Vagina (tissue), 2 donors: ENCODE results near the gene CCR7. TPM values are rescaled to one million over a fixed set of nuclear protein-coding genes. Genes with fewer than 3 reads are reported as not detected.

ENCODE experiments used
- DNase-seq, 2 donors: peaks; one replicate each; pipeline ENCODE4 v3.0.0-alpha.2; 2017; ENCODE audit errors: extremely low spot score in 2 of 2
- H3K27ac ChIP-seq: fragments of 200-600 bp; sonication (generic); one replicate; pipeline ENCODE4 v1.5.1; 2019
- H3K27me3 ChIP-seq: fragments of 200-600 bp; sonication (generic); one replicate; pipeline ENCODE4 v1.5.1; 2019
- H3K36me3 ChIP-seq, 2 donors: fragments of 200-600 bp; sonication (generic); one replicate each; pipeline ENCODE4 v1.5.1; 2017 to 2019
- H3K4me1 ChIP-seq: fragments of 200-600 bp; sonication (generic); one replicate; pipeline ENCODE4 v1.5.1; 2019
- H3K4me3 ChIP-seq, 2 donors: fragments of 200-600 bp; sonication (generic); 1 replicate in 1 of 2; 2 replicates in 1 of 2; pipeline ENCODE4 v1.5.1; 2016 to 2019
- H3K9me3 ChIP-seq: fragments of 200-600 bp; sonication (generic); one replicate; pipeline ENCODE4 v1.5.1; 2019
- POLR2A ChIP-seq, 2 donors: fragments of 450-650 bp; IDR thresholded peaks; one replicate each; pipeline ENCODE4 v1.6.1; 2017; ENCODE audit warnings: antibody characterized with exemption in 2 of 2, mild to moderate bottlenecking in 2 of 2, moderate library complexity in 2 of 2
- POLR2AphosphoS5 ChIP-seq, 2 donors: sonication (generic); formaldehyde crosslinking; IDR thresholded peaks; one replicate each; pipeline ENCODE4 v1.9.0; 2017; ENCODE audit warnings: antibody characterized with exemption in 2 of 2, mild to moderate bottlenecking in 2 of 2, low read depth in 1 of 2; ENCODE audit not compliant: insufficient read depth in 1 of 2
- intact Hi-C: fragments of 100-400 bp; cut with DNase I; formaldehyde crosslinking; loops from one replicate; pipeline ENCODE4 v1.15.1; 2023
- total RNA-seq: library from RNA; depleted of rRNA; stranded (reverse); fragments of >200 nt; gene quantifications from one replicate; pipeline ENCODE4 v1.2.3, GENCODE V29; 2016
- TF ChIP-seq, protein P1 (sequence below), 3 experiments: fragments of 450-650 bp in 2 of 3; fragments of 200-600 bp in 1 of 3; sonication (generic) in 1 of 3; IDR thresholded peaks; one replicate each; pipeline ENCODE4 v1.5.1; 2017 to 2019; ENCODE audit warnings: antibody characterized with exemption in 3 of 3, mild to moderate bottlenecking in 2 of 3, moderate library complexity in 2 of 3

The CCR7 gene
- total RNA-seq, 1 donor from 2014 or later = not detected

- TF ChIP-seq POLR2AphosphoS5 (IDR thresholded peaks at IDR 0.05; ENCODE audit: insufficient read depth in 1 of 2, low read depth in 1 of 2) = no peak
- TF ChIP-seq POLR2A (IDR thresholded peaks at IDR 0.05) = no peak
- TF ChIP-seq, protein P1, sequence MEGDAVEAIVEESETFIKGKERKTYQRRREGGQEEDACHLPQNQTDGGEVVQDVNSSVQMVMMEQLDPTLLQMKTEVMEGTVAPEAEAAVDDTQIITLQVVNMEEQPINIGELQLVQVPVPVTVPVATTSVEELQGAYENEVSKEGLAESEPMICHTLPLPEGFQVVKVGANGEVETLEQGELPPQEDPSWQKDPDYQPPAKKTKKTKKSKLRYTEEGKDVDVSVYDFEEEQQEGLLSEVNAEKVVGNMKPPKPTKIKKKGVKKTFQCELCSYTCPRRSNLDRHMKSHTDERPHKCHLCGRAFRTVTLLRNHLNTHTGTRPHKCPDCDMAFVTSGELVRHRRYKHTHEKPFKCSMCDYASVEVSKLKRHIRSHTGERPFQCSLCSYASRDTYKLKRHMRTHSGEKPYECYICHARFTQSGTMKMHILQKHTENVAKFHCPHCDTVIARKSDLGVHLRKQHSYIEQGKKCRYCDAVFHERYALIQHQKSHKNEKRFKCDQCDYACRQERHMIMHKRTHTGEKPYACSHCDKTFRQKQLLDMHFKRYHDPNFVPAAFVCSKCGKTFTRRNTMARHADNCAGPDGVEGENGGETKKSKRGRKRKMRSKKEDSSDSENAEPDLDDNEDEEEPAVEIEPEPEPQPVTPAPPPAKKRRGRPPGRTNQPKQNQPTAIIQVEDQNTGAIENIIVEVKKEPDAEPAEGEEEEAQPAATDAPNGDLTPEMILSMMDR (IDR thresholded peaks at IDR 0.05) = no peak
- no peaks in the 10 kb centered on the region for H3K36me3 ChIP-seq
- no peaks in the 10 kb centered on the region for H3K9me3 ChIP-seq
- no peak overlapping the region for H3K27ac ChIP-seq
- intact Hi-C loops = no loop called here
- H3K4me3 ChIP-seq = no peak overlapping the region
- no peak for DNase-seq
- peaks cover 5% of the 10 kb centered on the region for H3K4me1 ChIP-seq
- no peaks in the 10 kb centered on the region for H3K27me3 ChIP-seq
Measured at GRCh38 chr17:40606548-40607353, 41.5 kb upstream of the CCR7 start.

- Histone ChIP-seq H3K27ac (no peak overlapping the region), H3K27me3 (no peaks in the 10 kb centered on the region), H3K36me3 (no peaks in the 10 kb centered on the region), H3K9me3 (no peaks in the 10 kb centered on the region), H3K4me1 (peaks cover 5% of the 10 kb centered on the region), H3K4me3 (no peak overlapping the region)
- DNase-seq = no peak
- intact Hi-C loops = no loop called here
- TF ChIP-seq POLR2A (IDR thresholded peaks at IDR 0.05) (no peak), POLR2AphosphoS5 (IDR thresholded peaks at IDR 0.05; ENCODE audit: insufficient read depth in 1 of 2, low read depth in 1 of 2) (no peak)
- TF ChIP-seq, protein P1 (IDR thresholded peaks at IDR 0.05) = no peak
Measured at GRCh38 chr17:40605306-40605705, 40.0 kb upstream of the CCR7 start.

DNA sequence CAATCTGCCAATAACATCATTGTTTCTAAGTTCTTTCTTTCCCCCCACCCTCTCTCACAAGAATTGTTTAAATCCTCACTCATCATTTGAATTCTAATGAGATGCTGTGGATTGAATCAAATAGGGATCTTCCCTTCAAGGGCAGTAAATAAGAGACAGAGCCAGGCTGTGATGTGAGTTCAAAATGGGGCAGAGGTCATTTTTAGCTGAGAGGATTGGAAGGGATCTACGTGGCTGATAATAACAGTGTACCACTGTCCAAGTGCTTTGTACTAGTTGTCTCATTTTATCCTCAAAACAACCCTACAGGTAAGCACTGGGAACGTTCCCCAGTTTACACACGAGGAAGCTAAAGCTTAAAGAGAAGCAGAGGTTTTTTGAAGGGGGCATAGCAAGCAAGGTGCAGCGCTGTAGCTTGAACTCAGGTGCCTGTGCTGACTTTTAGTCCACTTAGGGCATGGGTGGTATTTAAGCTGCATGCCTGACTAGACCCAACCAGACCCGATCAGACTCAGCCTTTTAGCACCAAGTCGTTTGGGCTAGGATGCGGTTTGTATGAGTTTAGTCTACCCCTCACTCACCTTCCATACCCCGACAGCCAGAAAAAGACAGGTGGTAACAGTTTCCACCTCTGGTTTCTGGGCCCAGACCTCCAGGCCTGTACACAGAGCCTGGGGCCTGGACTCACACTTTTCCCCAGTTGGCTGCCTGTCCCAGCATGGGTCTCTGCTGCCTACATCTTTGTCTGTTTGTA is 39.2 kb upstream of the CCR7 start:
- no peak for TF ChIP-seq POLR2AphosphoS5 (IDR thresholded peaks at IDR 0.05; ENCODE audit: insufficient read depth in 1 of 2, low read depth in 1 of 2)
- TF ChIP-seq, protein P1 (IDR thresholded peaks at IDR 0.05) = no peak
- no peak for TF ChIP-seq POLR2A (IDR thresholded peaks at IDR 0.05)
- no peak for DNase-seq
- intact Hi-C loops = no loop called here
- Histone ChIP-seq H3K4me1 (peaks cover 5% of the 10 kb centered on the region), H3K27ac (no peak overlapping the region), H3K36me3 (no peaks in the 10 kb centered on the region), H3K4me3 (no peak overlapping the region), H3K27me3 (no peaks in the 10 kb centered on the region), H3K9me3 (no peaks in the 10 kb centered on the region)

DNA sequence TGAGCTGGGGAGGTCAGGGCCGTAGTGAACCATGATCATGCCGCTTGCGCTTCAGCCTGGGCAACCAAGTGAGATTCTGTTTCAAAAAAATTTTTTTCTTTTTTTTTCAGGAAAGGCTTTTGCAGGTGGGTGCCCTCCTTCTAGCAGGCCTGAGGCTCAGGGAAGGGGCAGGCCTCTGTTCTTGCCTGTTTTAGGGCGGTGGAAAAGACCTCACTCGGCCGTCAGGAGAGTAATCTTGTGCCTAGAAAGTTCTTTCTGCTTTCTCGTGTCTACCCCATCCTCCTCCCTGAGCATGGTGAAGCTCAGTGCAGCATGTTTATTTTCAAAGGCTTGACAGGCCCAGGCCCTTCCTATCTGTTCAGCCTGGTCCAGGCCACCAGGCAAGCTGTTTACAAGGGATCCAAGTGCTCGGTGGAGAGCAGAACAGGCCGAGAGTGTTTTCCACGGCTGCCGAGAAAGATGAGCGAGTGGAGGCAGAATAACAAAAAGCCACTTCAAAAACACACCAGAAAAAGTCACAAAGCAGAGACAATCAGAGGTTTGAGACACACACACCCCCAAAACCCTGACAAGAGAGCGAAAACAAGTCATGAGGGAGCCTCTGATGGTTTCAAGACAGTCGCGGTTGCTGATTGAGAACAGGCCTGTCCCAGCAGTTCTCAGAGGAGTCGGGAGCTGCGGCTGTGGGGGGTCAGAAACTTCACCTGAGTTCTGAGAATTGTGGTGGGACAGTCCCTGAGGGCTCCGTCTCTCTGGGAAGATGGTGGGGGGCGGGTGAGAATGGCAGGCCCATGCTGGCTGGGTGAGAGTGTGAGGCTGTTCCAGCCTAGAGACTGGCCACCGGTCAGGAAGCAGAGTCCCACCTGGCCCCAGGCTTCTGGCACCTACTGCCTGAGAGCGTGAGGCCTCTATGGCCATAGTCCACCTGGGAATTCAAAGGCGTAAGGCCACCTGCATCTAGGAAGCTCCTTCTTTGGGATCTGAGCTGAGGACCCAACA is 37.5 kb upstream of the CCR7 start:
- no peaks in the 10 kb centered on the region for H3K27me3 ChIP-seq
- H3K36me3 ChIP-seq = no peaks in the 10 kb centered on the region
- intact Hi-C loops = no loop called here
- DNase-seq = no peak
- no peaks in the 10 kb centered on the region for H3K9me3 ChIP-seq
- H3K4me3 ChIP-seq = no peak overlapping the region
- H3K27ac ChIP-seq = no peak overlapping the region
- peaks cover 5% of the 10 kb centered on the region for H3K4me1 ChIP-seq
- TF ChIP-seq POLR2AphosphoS5 (IDR thresholded peaks at IDR 0.05; ENCODE audit: insufficient read depth in 1 of 2, low read depth in 1 of 2) (no peak), POLR2A (IDR thresholded peaks at IDR 0.05) (no peak)
- TF ChIP-seq, protein P1 (IDR thresholded peaks at IDR 0.05) = no peak
